Neural cell (in vitro differentiated cells): ENCODE results near the gene MAT2A. TPM values are rescaled to one million over a fixed set of nuclear protein-coding genes. Genes with fewer than 3 reads are reported as not detected.

Experiments used
- H2AFZ ChIP-seq: fragments of 200-600, 300-800 bp; sonication (generic), shearing (Covaris generic); 2 replicates; pipeline ENCODE4 v1.6.0; 2014; ENCODE audit warnings: low read depth, mild to moderate bottlenecking, antibody characterized with exemption, low read length, moderate library complexity
- H3F3A ChIP-seq: fragments of 200-600 bp; shearing (Covaris generic); 2 replicates; pipeline ENCODE4 v1.6.1; 2016; ENCODE audit warnings: mild to moderate bottlenecking, moderate library complexity, mixed read lengths, antibody characterized with exemption, low read length; ENCODE audit not compliant: insufficient read depth, poor library complexity, severe bottlenecking
- H3K27ac ChIP-seq: fragments of 200-600, 300-800 bp; sonication (generic), shearing (Covaris generic); 2 replicates; pipeline ENCODE4 v1.5.1; 2014; ENCODE audit warnings: mild to moderate bottlenecking, low read length, moderate library complexity
- H3K27me3 ChIP-seq: fragments of 300-800, 200-600 bp; sonication (generic), shearing (Covaris generic); 2 replicates; pipeline ENCODE4 v1.6.0; 2014; ENCODE audit warnings: mild to moderate bottlenecking, low read depth, low read length, moderate library complexity; ENCODE audit not compliant: insufficient read depth
- H3K36me3 ChIP-seq: fragments of 300-800, 200-600 bp; sonication (generic), shearing (Covaris generic); 2 replicates; pipeline ENCODE4 v1.5.1; 2014; ENCODE audit warnings: mild to moderate bottlenecking, antibody characterized with exemption, low read length, moderate library complexity; ENCODE audit not compliant: insufficient read depth
- H3K4me2 ChIP-seq: fragments of 300-800, 200-600 bp; sonication (generic), shearing (Covaris generic); 2 replicates; pipeline ENCODE4 v1.6.0; 2014; ENCODE audit warnings: mild to moderate bottlenecking, low read length
- H3K4me3 ChIP-seq: fragments of 300-800, 200-600 bp; sonication (generic), shearing (Covaris generic); 2 replicates; pipeline ENCODE4 v1.5.1; 2014; ENCODE audit warnings: mild to moderate bottlenecking, low read length, moderate library complexity
- H3K79me2 ChIP-seq: fragments of 200-600 bp; shearing (Covaris generic); replicated peaks from 2 replicates; pipeline ENCODE4 v1.6.0; 2014; ENCODE audit warnings: mild to moderate bottlenecking, low read length, moderate library complexity; ENCODE audit not compliant: insufficient read depth
- H3K9ac ChIP-seq: fragments of 300-800, 200-600 bp; sonication (generic), shearing (Covaris generic); 2 replicates; pipeline ENCODE4 v1.6.1; 2016; ENCODE audit warnings: mild to moderate bottlenecking, low read length, mixed read lengths
- H3K9me2 ChIP-seq: fragments of 200-600 bp; shearing (Covaris generic); 2 replicates; pipeline ENCODE4 v1.6.1; 2016; ENCODE audit warnings: mild to moderate bottlenecking, low read length, mixed read lengths; ENCODE audit not compliant: insufficient read depth
- H3K9me3 ChIP-seq: fragments of 200-600, 300-800 bp; sonication (generic), shearing (Covaris generic); 2 replicates; pipeline ENCODE4 v1.6.1; 2016; ENCODE audit warnings: mild to moderate bottlenecking, mixed run types, low read length, moderate library complexity, mixed read lengths
- H4K20me1 ChIP-seq: fragments of 200-600 bp; shearing (Covaris generic); 2 replicates; pipeline ENCODE4 v1.6.1; 2016; ENCODE audit warnings: mild to moderate bottlenecking, mixed run types; ENCODE audit not compliant: insufficient read depth
- CTCF ChIP-seq: fragments of 450-650 bp; IDR thresholded peaks from 2 replicates; pipeline ENCODE4 v1.5.1; 2014; ENCODE audit warnings: antibody characterized with exemption, mild to moderate bottlenecking, moderate library complexity; ENCODE audit not compliant: poor library complexity, severe bottlenecking
- EP300 ChIP-seq: fragments of 450-650 bp; conservative IDR thresholded peaks from 2 replicates; pipeline ENCODE4 v1.6.1; 2014; ENCODE audit warnings: antibody characterized with exemption, mild to moderate bottlenecking, moderate library complexity; ENCODE audit not compliant: poor library complexity, severe bottlenecking
- EZH2 ChIP-seq: fragments of 200-600, 300-800 bp; shearing (Covaris generic), sonication (generic); IDR thresholded peaks from 2 replicates; pipeline ENCODE4 v1.6.1; 2014; ENCODE audit warnings: antibody characterized with exemption, low read length, borderline replicate concordance, mild to moderate bottlenecking; ENCODE audit not compliant: insufficient read depth, poor library complexity, severe bottlenecking
- MXI1 ChIP-seq: fragments of 450-650 bp; conservative IDR thresholded peaks from 2 replicates; pipeline ENCODE4 v1.6.1; 2014; ENCODE audit warnings: antibody characterized with exemption, mild to moderate bottlenecking; ENCODE audit not compliant: poor library complexity, severe bottlenecking
- POLR2AphosphoS5 ChIP-seq: IDR thresholded peaks from 2 replicates; pipeline ENCODE4 v1.6.1; 2012
- RAD21 ChIP-seq: fragments of 450-650 bp; conservative IDR thresholded peaks from 2 replicates; pipeline ENCODE4 v1.6.1; 2014; ENCODE audit warnings: antibody characterized with exemption, mild to moderate bottlenecking, moderate library complexity
- SMC3 ChIP-seq: fragments of 450-650 bp; conservative IDR thresholded peaks from 2 replicates; pipeline ENCODE4 v1.6.1; 2014; ENCODE audit warnings: antibody characterized with exemption, mild to moderate bottlenecking, moderate library complexity; ENCODE audit not compliant: poor library complexity
- TAF1 ChIP-seq: IDR thresholded peaks from 2 replicates; pipeline ENCODE4 v1.6.1; 2012; ENCODE audit warnings: low read depth
- polyA plus RNA-seq: library from polyadenylated mRNA; depleted of rRNA; stranded (reverse); fragments of >200 nt; gene quantifications from 2 replicates; pipeline ENCODE4 v1.2.3, GENCODE V29; 2014
- TF ChIP-seq, protein P1 (sequence below): IDR thresholded peaks from 2 replicates; pipeline ENCODE4 v1.6.1; 2012; ENCODE audit warnings: borderline replicate concordance

The MAT2A gene
- polyA plus RNA-seq, 1 donor from 2014 or later: 230 TPM

DNA sequence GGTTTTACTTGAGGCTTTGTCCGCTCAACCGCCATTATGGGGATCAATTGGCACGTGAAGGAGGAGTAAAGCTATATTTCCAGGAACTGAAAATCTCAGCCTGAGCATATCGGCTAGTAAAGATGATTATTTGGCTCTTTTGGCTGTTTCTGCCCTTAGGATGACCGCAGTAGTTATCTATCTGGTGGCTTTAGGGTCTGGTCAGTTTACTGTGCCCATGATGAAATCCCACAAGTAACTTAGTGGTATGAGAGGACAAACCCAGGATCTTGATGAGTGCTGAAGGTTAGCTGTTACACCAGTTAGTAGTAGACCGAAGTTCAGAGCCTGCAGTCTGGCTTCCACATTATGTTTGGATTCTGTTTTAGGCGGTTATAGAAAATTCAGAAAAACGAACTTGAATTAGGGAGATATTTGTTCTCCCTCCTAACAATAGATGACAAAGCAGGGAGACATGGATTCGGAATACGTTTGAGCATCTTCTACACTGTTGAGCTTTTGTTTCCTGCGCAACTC lies 1.2 kb downstream of the MAT2A start (continued):
- no peak for TF ChIP-seq EP300

DNA sequence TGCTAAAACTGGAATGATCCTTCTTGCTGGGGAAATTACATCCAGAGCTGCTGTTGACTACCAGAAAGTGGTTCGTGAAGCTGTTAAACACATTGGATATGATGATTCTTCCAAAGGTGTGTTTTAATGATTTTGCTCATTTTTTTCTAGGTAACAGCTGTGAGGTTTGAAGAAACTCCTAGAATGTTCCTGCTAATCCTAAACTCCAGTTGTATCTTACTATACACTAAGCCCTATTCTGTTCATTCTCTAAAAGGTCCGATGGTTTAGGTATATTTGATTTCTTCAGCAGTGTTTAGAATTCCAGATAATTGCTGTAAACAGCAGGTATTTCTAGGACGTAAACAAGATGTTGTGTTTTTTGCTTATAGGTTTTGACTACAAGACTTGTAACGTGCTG lies 2.3 kb downstream of the MAT2A start:
- peak overlapping the region; percentile 85 for H3K4me2 ChIP-seq
- peaks cover 39% of the 10 kb centered on the region for H3K79me2 ChIP-seq
- peaks cover 6% of the 10 kb centered on the region for H3F3A ChIP-seq
- H2AFZ ChIP-seq: no peak overlapping the region
- TF ChIP-seq, protein P1, sequence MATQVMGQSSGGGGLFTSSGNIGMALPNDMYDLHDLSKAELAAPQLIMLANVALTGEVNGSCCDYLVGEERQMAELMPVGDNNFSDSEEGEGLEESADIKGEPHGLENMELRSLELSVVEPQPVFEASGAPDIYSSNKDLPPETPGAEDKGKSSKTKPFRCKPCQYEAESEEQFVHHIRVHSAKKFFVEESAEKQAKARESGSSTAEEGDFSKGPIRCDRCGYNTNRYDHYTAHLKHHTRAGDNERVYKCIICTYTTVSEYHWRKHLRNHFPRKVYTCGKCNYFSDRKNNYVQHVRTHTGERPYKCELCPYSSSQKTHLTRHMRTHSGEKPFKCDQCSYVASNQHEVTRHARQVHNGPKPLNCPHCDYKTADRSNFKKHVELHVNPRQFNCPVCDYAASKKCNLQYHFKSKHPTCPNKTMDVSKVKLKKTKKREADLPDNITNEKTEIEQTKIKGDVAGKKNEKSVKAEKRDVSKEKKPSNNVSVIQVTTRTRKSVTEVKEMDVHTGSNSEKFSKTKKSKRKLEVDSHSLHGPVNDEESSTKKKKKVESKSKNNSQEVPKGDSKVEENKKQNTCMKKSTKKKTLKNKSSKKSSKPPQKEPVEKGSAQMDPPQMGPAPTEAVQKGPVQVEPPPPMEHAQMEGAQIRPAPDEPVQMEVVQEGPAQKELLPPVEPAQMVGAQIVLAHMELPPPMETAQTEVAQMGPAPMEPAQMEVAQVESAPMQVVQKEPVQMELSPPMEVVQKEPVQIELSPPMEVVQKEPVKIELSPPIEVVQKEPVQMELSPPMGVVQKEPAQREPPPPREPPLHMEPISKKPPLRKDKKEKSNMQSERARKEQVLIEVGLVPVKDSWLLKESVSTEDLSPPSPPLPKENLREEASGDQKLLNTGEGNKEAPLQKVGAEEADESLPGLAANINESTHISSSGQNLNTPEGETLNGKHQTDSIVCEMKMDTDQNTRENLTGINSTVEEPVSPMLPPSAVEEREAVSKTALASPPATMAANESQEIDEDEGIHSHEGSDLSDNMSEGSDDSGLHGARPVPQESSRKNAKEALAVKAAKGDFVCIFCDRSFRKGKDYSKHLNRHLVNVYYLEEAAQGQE: no peak
- TF ChIP-seq EZH2: no peak
- TF ChIP-seq MXI1: no peak
- TF ChIP-seq CTCF: no peak
- TF ChIP-seq RAD21: no peak
- TF ChIP-seq TAF1: no peak
- TF ChIP-seq POLR2AphosphoS5: no peak
- no peak for TF ChIP-seq SMC3
- TF ChIP-seq EP300: no peak
- no peaks in the 10 kb centered on the region for H3K9me2 ChIP-seq
- peaks cover 23% of the 10 kb centered on the region for H4K20me1 ChIP-seq
- H3K9ac ChIP-seq: peak overlapping the region; percentile 99
- peak overlapping the region; percentile 91 for H3K4me3 ChIP-seq
- H3K9me3 ChIP-seq: no peaks in the 10 kb centered on the region
- H3K27me3 ChIP-seq: no peaks in the 10 kb centered on the region
- no peak overlapping the region for H3K27ac ChIP-seq
- H3K36me3 ChIP-seq: peaks cover 20% of the 10 kb centered on the region

DNA sequence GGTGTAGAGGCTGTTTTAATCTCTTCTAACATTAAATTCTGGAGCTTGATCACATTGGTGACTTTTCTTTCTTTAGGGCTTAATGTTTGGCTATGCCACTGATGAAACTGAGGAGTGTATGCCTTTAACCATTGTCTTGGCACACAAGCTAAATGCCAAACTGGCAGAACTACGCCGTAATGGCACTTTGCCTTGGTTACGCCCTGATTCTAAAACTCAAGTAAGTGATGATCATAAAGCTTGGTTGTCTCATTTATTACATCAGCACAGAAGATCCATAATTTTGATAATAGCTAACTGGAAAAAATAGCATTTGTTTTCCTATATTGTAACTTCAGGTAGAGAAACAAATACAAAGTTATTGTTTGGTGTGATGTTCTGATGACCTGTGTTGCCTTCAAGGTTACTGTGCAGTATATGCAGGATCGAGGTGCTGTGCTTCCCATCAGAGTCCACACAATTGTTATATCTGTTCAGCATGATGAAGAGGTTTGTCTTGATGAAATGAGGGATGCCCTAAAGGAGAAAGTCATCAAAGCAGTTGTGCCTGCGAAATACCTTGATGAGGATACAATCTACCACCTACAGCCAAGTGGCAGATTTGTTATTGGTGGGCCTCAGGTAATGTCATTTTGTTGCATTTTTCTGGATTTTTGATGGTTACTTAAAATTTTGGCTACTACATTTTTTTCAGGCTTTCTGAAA lies 2.9 kb downstream of the MAT2A start:
- H2AFZ ChIP-seq: no peak overlapping the region
- peak overlapping the region; percentile 85 for H3K4me2 ChIP-seq
- H3K9me2 ChIP-seq: no peaks in the 10 kb centered on the region
- no peak overlapping the region for H3K9ac ChIP-seq
- no peaks in the 10 kb centered on the region for H3K9me3 ChIP-seq
- no peak overlapping the region for H3K27ac ChIP-seq
- H3K79me2 ChIP-seq: peaks cover 39% of the 10 kb centered on the region
- H4K20me1 ChIP-seq: peaks cover 23% of the 10 kb centered on the region
- TF ChIP-seq TAF1 (no peak), SMC3 (no peak), POLR2AphosphoS5 (no peak), EP300 (no peak), RAD21 (no peak), MXI1 (no peak), EZH2 (no peak), CTCF (no peak)
- TF ChIP-seq, protein P1: no peak
- H3K4me3 ChIP-seq: peak overlapping the region; percentile 91
- no peaks in the 10 kb centered on the region for H3K27me3 ChIP-seq
- H3K36me3 ChIP-seq: peaks cover 20% of the 10 kb centered on the region
- peaks cover 6% of the 10 kb centered on the region for H3F3A ChIP-seq
